Activated naive CD4-positive, alpha-beta T cell treated with anti-CD3 and anti-CD28 coated beads, Interleukin-2, amount 50 U/mL, for 72 hours (primary cell): Measurements from ENCODE around the gene MGAT5. TPM values are rescaled to one million over a fixed set of nuclear protein-coding genes. Genes with fewer than 3 reads are reported as not detected.

ENCODE experiments used
- ATAC-seq, 2 donors: fragments of 150-1000 bp; cut with Tn5 transposase; 2 replicates each; pipeline ENCODE4 v1.10.0; 2021; ENCODE audit warnings: mild to moderate bottlenecking in 2 of 2, moderate library complexity in 2 of 2
- DNase-seq, 2 donors: peaks; one replicate each; pipeline ENCODE4 v3.0.0; 2021 to 2022; ENCODE audit warnings: low spot score in 2 of 2
- H3K27ac Mint-ChIP-seq, 2 donors: one replicate each; pipeline ENCODE4 v1.8.0; 2022; ENCODE audit warnings: mild to moderate bottlenecking in 2 of 2, mixed read lengths in 2 of 2
- H3K36me3 Mint-ChIP-seq, 2 donors: one replicate each; pipeline ENCODE4 v1.8.0; 2022; ENCODE audit warnings: mixed read lengths in 2 of 2
- H3K9me3 Mint-ChIP-seq, 2 donors: one replicate each; pipeline ENCODE4 v1.8.0; 2022; ENCODE audit warnings: mixed read lengths in 2 of 2
- total RNA-seq, 2 donors: library from RNA; stranded (reverse); gene quantifications; one replicate each; pipeline ENCODE4 v1.2.3, GENCODE V29; 2022

Gene MGAT5
- total RNA-seq, 2 donors from 2014 or later, result 11.8 to 13.2 TPM

GRCh38 chr2:134502104-134502503, 248.2 kb downstream of the MGAT5 start:
- DNase-seq, result no peak
- no peak overlapping the region for H3K27ac Mint-ChIP-seq
- no peaks in the 10 kb centered on the region for H3K36me3 Mint-ChIP-seq
- ATAC-seq, result no peak
- H3K9me3 Mint-ChIP-seq, result no peaks in the 10 kb centered on the region
